Parathyroid adenoma (tissue), 2 donors: Measurements from ENCODE around the gene FLCN.

Experiments
- H2AFZ ChIP-seq: fragments of 300-600 bp; sonication (generic); one replicate; pipeline ENCODE4 v1.7.0; 2017; ENCODE audit warnings: antibody characterized with exemption, mild to moderate bottlenecking
- H3K27ac ChIP-seq: fragments of 300-600 bp; sonication (generic); one replicate; pipeline ENCODE4 v1.7.0; 2017
- H3K27me3 ChIP-seq: fragments of 300-600 bp; sonication (generic); one replicate; pipeline ENCODE4 v1.7.0; 2017; ENCODE audit warnings: low read length; ENCODE audit not compliant: control insufficient read depth, insufficient read depth
- H3K36me3 ChIP-seq: fragments of 300-600 bp; sonication (generic); one replicate; pipeline ENCODE4 v1.7.0; 2017; ENCODE audit warnings: low read length; ENCODE audit not compliant: control insufficient read depth, insufficient read depth
- H3K4me1 ChIP-seq: fragments of 300-600 bp; sonication (generic); one replicate; pipeline ENCODE4 v1.7.0; 2017; ENCODE audit warnings: control low read depth
- H3K4me2 ChIP-seq: fragments of 300-600 bp; sonication (generic); one replicate; pipeline ENCODE4 v1.7.0; 2017; ENCODE audit warnings: low read length
- H3K4me3 ChIP-seq: fragments of 300-600 bp; sonication (generic); one replicate; pipeline ENCODE4 v1.7.0; 2017; ENCODE audit warnings: low read depth, low read length
- H3K79me2 ChIP-seq: fragments of 300-600 bp; sonication (generic); one replicate; pipeline ENCODE4 v1.7.0; 2017; ENCODE audit warnings: control low read depth
- H3K9ac ChIP-seq: fragments of 300-600 bp; sonication (generic); one replicate; pipeline ENCODE4 v1.7.0; 2017; ENCODE audit warnings: mild to moderate bottlenecking
- H3K9me3 ChIP-seq: fragments of 300-600 bp; sonication (generic); one replicate; pipeline ENCODE4 v1.7.0; 2017; ENCODE audit warnings: low read length; ENCODE audit not compliant: control insufficient read depth
- CTCF ChIP-seq: fragments of 300-600 bp; sonication (generic); IDR thresholded peaks from one replicate; pipeline ENCODE4 v1.7.0; 2017; ENCODE audit warnings: antibody characterized with exemption, mild to moderate bottlenecking
- donor health status: primary hyperparathyroidism.

Gene FLCN

DNA sequence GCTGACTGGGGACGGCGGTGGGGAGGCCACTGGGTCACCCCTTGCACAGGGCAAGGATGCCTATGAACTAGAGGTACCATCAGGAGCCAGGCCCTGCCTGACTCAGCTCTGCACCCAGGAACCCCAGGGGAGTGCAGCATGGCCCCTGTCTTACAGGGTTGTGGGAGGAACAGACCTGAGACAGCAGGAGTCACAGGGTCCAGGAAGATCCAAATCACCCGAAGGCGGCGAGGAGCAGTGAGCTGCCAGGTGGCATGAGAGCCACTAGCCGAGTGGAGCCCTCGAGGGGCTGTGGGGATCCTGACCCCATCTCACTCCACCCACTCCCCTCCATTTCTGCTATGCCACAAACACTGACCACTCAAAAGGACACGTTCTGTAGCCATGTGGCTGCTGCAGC, 61.6 kb downstream of the FLCN start:
- H3K27me3 ChIP-seq: no peaks in the 10 kb centered on the region
- no peaks in the 10 kb centered on the region for H3K36me3 ChIP-seq
- no peak overlapping the region for H3K4me2 ChIP-seq
- no peak overlapping the region for H3K4me3 ChIP-seq
- no peak for TF ChIP-seq CTCF
- H3K79me2 ChIP-seq: no peaks in the 10 kb centered on the region
- no peak overlapping the region for H3K27ac ChIP-seq
- H3K9ac ChIP-seq: no peak overlapping the region
- no peak overlapping the region for H2AFZ ChIP-seq
- no peaks in the 10 kb centered on the region for H3K4me1 ChIP-seq
- no peaks in the 10 kb centered on the region for H3K9me3 ChIP-seq

DNA sequence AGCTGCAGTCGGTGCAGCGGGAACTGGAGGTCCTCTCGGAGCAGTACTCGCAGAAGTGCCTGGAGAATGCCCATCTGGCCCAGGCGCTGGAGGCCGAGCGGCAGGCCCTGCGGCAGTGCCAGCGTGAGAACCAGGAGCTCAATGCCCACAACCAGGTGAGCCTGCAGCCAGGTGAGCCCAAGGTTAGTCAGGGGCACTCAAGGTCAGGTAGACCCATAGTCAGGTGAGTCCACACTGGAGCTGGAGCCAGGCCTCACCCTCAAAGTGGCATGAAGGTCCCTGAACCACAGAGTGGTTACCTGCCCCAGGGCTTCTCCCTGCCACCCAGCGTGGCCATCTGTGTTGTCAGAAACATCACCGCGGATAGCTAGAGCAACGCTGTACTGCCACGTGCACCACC, 63.0 kb downstream of the FLCN start:
- TF ChIP-seq CTCF: no peak
- H3K9ac ChIP-seq: no peak overlapping the region

DNA sequence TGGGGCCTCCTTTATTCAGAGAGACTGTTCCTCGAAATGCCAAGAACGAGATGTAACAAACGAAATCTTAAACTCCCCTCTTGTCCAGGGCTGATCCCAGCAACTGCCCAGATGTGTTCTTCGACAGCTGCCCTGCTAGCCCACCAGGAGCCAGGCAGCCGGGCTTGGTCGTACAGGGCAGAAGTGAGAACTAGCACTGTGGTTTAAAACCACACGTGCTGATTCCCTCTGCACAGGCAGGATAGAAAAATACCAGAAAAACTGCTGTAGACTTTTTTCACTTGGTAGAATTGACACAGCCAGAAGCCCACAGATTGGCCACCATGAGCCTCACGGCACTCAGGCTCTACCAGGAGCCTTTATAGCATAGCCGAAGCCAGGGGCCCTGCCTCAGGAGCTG, 64.0 kb downstream of the FLCN start:
- no peak overlapping the region for H3K9ac ChIP-seq
- no peaks in the 10 kb centered on the region for H3K9me3 ChIP-seq
- H3K4me1 ChIP-seq: no peaks in the 10 kb centered on the region
- H3K36me3 ChIP-seq: no peaks in the 10 kb centered on the region
- no peak overlapping the region for H2AFZ ChIP-seq
- no peaks in the 10 kb centered on the region for H3K79me2 ChIP-seq
- H3K27me3 ChIP-seq: no peaks in the 10 kb centered on the region
- H3K27ac ChIP-seq: no peak overlapping the region
- no peak overlapping the region for H3K4me3 ChIP-seq
- no peak overlapping the region for H3K4me2 ChIP-seq
- no peak for TF ChIP-seq CTCF

More for the DNA sequence above, 63.0 kb downstream of the FLCN start:
- no peak overlapping the region for H3K4me3 ChIP-seq
- no peak overlapping the region for H2AFZ ChIP-seq
- H3K27me3 ChIP-seq: no peaks in the 10 kb centered on the region
- H3K9me3 ChIP-seq: no peaks in the 10 kb centered on the region
- H3K36me3 ChIP-seq: no peaks in the 10 kb centered on the region
- H3K4me2 ChIP-seq: no peak overlapping the region
- H3K4me1 ChIP-seq: no peaks in the 10 kb centered on the region
- H3K79me2 ChIP-seq: no peaks in the 10 kb centered on the region
- H3K27ac ChIP-seq: no peak overlapping the region

GRCh38 chr17:17172001-17172939, 64.7 kb downstream of the FLCN start:
- no peaks in the 10 kb centered on the region for H3K9me3 ChIP-seq
- H3K27me3 ChIP-seq: no peaks in the 10 kb centered on the region
- H3K79me2 ChIP-seq: no peaks in the 10 kb centered on the region
- H2AFZ ChIP-seq: no peak overlapping the region
- H3K36me3 ChIP-seq: no peaks in the 10 kb centered on the region
- no peak overlapping the region for H3K9ac ChIP-seq
- H3K27ac ChIP-seq: no peak overlapping the region
- no peak overlapping the region for H3K4me2 ChIP-seq
- no peak overlapping the region for H3K4me3 ChIP-seq
- no peaks in the 10 kb centered on the region for H3K4me1 ChIP-seq
- TF ChIP-seq CTCF: no peak

DNA sequence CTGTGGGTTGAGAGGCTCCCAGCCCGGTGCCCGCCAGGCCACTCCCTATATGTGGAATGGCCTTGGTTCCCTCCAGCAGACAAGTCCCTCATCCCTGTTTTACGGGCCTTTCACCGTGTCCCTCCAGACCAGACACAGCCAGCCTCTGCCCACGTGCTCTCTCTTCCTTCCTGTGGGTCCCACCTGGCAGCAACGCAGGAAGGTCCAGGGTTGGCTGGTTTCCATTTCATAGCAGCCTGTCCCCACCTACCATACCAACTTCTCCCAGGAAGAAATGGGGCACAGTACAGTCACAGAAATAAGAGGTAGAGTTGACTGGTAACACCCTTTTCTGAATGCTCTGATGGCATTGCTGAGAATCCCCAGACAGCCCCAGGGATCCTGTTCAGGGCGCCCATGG, 65.8 kb downstream of the FLCN start:
- Histone ChIP-seq H3K9ac (no peak overlapping the region), H3K4me1 (no peaks in the 10 kb centered on the region), H3K79me2 (no peaks in the 10 kb centered on the region), H3K9me3 (no peaks in the 10 kb centered on the region), H3K4me2 (no peak overlapping the region), H3K27me3 (no peaks in the 10 kb centered on the region), H3K27ac (no peak overlapping the region), H3K4me3 (no peak overlapping the region), H3K36me3 (no peaks in the 10 kb centered on the region), H2AFZ (no peak overlapping the region)
- TF ChIP-seq CTCF: no peak
